Anterior cingulate cortex (tissue), 58 donors: Measurements from ENCODE around the gene ERICH2.

Experiments
- DNase-seq, 58 donors: peaks; one replicate each; lab custom pipeline; 2025; lab: John Stamatoyannopoulos, UW

The ERICH2 gene

GRCh38 chr2:170831115-170831514 lies 60.9 kb downstream of the ERICH2 start:
- no peak for DNase-seq

- no peak for DNase-seq
Measured at GRCh38 chr2:170836027-170836426, 65.8 kb downstream of the ERICH2 start.

GRCh38 chr2:170840717-170841210 lies 70.6 kb downstream of the ERICH2 start:
- no peak for DNase-seq

- no peak for DNase-seq
Measured at GRCh38 chr2:170842785-170843184, 72.6 kb downstream of the ERICH2 start.

- no peak for DNase-seq
Measured at GRCh38 chr2:170843656-170844055, 73.5 kb downstream of the ERICH2 start.

- no peak for DNase-seq
Measured at GRCh38 chr2:170845343-170845742, 75.2 kb downstream of the ERICH2 start.

GRCh38 chr2:170846314-170846713 lies 76.1 kb downstream of the ERICH2 start:
- DNase-seq: no peak

GRCh38 chr2:170847716-170848115 lies 77.5 kb downstream of the ERICH2 start:
- no peak for DNase-seq
